ENCODE results near the gene L3HYPDH.
"Not testable (repeated sequence)": the region's sequence is repeated elsewhere in the genome, so short reads cannot be mapped to it uniquely, and the experiment has no call there.

Gene L3HYPDH

DNA sequence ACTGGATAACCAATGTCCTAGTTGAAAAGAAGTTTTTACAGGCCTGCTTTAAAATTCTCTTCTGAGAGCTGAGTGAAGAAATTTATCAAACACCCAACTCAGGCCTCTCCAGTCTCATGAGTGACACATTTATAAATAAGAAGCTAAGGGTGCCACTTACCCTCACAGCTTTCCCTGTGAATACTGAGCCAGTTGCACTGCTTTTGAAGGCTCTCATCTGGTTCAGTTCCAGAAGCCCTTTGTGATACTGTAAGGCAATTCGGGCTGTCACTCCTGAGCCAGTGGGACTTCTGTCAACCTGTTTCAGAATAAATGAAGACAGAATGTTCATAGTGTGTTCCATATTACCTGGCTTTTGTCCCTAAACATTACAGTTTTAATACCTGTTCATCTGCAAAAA is 8.5 kb downstream of the L3HYPDH start:
- no peak for FAIRE-seq

DNA sequence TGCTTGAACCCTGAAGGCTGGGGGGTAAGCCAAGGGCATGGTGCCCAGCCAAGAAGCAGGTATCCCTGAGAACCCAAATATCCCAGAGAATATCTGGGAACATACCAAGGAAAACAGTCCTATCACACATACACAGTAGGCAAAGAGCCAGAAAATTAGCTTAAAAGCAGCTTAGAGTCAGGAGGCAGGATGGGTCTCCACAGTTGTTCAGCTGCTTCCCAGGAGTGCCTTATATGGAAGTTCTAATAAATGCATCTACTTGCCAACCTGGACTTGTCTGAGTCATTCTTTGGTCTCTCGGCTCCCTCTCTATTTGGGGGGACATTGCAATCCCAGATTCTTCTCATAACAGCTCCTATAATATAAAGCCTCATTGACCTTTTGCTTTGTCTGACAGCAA is 10.0 kb downstream of the L3HYPDH start:
- FAIRE-seq = no peak

DNA sequence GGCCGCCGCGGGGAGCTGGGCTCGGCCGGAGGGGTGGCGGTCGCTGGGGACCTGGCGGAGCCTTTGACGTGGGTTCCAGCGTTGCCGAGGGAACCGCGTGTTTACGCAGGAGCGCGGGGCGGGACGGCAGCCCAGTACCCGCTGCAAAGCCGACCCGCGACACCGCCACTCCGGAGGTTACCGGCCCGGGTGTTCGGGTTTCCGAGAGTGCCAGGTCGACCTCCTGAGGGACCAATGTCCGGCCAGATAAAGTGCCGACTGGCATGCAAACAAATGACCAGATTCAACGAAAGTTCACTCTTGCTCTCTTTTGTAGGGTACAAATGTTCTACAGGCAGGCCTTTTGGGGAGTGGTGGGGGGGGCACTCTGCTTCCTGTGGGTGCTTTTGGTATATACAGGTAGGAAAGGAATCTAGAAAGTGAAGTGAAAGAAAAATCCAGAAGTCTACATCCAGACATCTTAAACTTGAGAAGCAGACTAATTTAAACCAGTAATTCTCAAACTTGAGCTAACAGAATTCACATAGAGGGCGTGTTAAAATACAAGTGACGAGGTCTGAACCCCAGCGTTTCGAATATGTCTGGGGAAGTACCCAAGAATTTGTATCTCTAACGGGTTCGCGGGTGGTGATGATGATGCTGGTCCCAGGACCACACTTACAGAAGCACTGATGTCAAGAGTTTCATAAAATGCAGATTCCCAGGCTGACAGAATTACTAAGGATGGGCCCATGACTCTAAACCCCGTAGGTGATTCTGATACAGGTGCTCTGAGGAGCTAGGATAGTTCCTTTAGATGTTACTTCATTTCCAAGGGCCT is 18.7 kb downstream of the L3HYPDH start, which contains the start of gene GPR135:
Gene GPR135 (minus strand): TSS at position 65 of the 820 bp plus-strand sequence. CDS start 154 bp downstream, outside the sequence.
- no peak for FAIRE-seq

DNA sequence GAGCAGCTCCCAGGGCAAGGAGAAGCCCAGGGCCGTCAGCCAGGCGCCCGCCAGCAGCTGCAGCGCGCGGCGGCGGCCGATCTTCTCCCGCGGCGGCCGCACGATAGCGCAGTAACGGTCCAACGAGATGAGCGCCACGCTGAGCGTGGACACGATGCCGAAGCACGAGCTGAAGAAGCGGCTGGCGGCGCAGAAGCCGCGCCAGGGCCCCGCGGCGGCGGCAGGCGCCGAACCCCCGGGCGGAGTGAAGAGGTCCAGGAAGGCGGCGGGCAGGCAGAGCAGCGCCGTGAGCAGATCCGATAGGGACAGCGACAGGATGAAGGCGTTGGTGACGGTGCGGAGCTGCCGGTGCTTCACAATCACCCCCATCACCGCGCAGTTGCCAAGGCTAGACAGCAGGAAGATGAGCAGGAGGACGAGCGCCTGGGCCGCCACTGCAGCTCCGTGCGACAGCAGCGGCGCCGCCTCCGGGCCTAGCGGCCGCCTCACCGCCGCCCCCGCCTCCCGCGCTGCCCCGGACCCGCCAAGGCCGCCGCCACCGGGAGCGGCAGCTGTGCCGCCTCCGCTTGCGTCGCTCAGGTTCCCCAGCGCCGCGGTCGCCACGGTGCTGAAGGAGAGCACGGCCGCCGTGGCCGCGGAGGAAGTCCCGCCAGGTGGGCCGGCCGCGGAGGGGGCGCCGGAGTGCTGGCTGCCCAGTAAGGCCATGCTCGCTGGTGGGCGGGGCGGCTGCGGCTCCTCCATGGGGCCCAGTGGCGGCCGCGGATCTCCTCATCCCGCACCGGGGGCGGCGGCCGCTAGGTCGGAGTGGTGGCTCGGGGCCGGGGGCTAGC is 19.5 kb downstream of the L3HYPDH start:
- no peak for FAIRE-seq

DNA sequence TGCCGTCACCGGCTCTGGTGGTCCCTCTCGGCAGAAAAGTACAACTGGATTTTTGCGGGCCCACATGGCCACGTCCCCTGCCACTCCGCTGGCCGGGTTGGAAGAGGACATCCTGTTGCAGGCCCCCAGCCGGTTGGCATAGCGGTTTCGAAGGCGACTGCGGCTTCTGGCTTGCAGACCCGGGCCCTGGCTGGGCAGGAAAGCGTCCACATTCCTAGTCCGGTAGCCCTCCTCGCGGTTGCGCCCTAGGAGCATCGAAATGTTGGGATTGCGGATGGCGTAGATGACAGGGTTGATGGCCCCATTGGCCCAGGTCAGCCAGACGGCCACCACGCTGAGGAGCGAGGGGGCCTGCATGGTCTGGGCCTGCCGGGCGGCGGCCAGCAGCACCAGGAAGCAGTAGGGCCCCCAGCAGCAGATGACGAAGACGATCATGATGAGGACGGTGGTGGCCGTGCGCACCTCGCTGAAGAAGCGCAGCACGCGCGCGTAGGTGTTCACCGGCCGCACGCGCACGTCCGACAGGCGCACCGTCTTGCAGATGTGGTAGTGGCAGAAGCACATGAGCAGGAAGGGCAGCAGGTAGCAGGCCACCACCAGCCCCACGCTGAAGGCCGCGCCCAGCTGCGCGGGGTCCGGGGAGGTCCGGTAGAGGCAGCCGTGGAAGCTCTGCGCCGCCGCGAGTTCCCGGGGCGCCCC is 20.3 kb downstream of the L3HYPDH start:
- FAIRE-seq = no peak

DNA sequence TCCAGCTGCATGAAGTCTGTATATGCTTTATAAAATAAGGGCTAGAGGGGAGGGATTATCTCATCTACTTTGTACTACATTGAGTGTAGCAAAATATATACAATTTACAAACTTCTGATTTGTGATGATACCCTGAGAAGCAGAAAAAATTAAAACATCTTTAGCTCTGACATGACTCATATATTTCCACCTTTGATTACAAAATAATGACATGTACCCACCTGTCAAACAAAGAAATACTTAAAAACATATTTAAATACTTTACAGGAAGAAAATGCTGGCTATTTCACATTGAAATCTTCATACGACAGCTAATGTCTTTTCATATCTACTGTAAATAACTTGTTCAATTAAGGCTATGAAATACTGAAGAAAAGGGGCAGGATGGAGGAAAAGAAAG is 22.3 kb downstream of the L3HYPDH start:
- FAIRE-seq = no peak

DNA sequence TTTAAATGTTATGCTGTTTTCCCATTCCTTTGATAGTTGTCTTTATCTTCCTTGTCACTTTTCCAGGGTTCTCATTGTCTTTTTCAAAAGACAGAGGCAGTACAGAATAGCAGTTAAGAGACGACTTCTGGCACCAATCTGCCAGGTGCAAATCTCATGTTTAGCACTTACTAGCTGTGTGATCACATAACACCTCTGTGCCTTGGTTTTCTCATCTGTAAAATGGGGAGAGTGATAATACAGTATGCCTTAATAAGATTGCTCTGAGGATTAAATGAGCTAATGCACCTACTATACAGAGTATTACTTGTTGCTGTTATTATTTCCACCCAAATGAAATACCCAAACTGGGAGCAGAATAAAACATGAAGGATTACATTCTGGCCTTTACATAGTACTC is 23.8 kb downstream of the L3HYPDH start:
- FAIRE-seq = no peak

DNA sequence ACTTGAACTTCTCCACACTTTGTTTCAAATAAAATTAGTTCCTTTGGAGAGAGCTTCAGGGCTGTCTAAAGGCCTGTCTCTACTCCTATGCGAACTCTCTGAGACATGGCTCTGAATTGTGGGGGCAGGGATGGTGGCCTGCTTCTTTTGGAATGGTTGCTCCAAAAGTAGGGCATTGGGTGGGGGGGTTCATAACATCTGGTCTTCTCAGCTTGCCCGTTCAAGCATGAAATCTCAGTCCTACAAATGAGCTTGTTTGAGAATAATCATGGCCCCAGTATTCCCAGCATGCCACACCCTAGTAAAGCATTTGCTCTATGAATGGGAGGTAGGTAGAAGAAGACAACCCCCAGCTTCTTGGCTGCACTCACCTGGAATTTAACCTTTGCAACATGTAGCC is 25.7 kb downstream of the L3HYPDH start:
- FAIRE-seq = no peak

DNA sequence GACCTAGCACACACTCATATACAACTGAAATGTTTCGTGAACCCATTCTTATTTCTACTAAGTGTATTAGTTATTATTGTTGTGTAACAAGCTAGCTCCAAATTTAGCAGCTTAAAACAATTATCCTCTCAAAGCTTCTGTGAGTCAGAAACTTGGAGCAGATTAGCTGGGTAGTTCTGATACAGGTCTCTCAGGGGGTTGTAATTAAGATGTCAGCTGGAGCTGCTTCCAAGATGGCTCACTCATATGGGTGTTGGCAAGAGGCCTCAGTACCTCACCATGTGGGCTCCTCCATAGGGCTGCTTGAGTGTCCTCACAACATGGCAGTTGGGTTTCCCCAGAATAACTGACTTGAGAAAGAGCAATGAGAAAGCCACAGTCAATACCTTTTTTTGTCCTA is 28.8 kb downstream of the L3HYPDH start:
- FAIRE-seq = no peak

DNA sequence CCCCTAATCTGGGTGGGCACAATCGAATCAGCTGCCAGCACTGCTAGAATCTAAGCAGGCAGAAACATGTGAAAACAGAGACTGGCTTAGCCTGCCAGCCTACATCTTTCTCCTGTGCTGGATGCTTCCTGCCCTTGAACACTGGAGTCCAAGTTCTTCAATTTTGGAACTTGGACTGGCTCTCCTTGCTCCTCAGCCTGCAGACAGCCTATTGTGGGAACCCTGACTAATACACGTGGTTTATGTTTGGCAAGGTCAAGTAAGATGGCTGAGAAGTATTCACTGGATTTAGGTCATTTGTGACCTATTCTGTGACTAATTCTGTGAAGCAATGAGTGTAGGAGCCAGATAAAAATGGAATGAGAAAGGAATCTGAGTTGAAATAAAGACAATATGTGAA is 30.1 kb downstream of the L3HYPDH start:
- no peak for FAIRE-seq

DNA sequence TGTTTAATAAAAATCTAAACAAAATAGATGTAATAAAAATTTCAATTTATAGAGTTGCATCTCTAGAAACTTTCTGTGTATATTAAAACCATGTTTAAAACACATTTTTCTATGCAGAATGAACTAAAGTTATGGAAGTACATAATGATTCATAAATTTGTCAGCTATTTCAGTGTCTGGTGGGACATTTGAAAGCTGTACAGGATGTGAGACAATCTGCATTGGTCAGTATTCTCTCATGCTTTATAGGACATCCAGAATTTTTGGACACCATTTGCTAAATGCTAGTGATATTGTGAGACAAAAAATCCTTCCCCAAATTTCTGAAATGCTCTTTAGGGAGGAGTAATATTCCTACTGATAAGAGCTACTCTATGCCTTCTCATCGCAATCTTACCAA is 32.4 kb downstream of the L3HYPDH start:
- FAIRE-seq = no peak

DNA sequence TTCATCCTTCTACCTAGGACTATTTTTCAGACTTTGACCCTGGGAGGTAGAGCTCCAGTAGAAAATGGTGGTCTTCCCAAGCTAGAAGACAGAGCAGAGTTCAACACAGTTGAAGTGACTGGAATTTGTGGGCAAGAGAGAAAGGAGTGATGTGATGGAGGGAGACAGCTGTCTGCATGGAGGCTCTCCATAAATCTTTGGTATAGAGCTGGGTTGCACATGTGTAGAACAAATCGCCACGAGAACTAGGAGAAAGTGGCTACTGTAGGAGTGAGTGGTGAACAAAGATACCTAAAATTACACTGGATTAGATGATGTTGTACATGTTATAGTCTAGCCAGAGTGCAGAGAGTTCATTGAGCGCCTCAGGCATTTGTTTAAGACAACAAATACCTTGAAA is 33.5 kb downstream of the L3HYPDH start:
- FAIRE-seq = no peak

DNA sequence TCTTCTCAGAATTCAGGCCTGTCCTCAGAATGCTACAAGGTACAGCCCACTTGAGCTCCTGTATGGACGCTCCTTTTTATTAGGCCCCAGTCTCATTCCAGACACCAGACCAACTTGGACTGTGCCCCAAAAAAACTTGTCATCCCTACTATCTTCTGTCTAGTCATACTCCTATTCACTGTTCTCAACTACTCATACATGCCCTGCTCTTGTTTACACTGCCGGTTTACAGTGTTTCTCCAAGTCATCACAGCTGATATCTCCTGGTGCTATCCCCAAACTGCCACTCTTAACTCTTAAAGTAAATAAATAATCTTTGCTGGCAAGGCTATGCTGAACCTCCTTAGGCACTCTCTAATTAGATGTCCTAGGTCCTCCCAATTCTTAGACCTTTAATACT is 35.5 kb downstream of the L3HYPDH start:
- not testable (repeated sequence) for FAIRE-seq

DNA sequence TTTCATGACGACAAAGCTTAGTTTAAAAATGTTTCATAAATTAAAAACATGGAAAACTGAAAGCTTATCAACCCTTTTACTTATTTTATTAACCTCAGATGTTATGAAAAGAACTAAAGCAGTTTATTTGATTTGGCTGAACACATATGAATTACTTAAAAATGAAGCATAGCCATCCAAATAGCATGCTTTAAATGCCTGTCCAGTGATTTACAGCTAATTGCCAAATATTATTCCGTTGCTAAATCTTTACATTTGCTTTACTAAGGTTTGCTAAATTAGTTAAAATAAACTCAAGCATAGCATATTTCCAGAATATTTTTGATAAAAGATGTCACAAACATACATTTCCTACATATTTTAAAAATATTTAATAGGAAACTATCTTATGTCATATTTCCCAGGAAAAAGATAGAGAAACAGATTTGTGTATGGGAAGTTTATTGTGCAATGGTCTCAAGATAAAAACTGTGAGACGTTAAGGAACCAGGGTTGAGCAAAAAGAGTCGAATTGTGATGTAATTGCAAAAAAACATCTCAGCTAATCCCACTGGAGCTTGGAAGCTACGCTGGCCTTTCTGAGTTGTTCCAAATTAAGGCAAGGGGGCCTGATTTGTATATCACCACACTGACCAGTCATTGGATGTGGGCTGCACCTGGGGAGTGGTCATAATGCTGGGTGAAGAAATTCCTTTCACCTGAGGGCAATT is 44.8 kb downstream of the L3HYPDH start:
- FAIRE-seq = no peak

DNA sequence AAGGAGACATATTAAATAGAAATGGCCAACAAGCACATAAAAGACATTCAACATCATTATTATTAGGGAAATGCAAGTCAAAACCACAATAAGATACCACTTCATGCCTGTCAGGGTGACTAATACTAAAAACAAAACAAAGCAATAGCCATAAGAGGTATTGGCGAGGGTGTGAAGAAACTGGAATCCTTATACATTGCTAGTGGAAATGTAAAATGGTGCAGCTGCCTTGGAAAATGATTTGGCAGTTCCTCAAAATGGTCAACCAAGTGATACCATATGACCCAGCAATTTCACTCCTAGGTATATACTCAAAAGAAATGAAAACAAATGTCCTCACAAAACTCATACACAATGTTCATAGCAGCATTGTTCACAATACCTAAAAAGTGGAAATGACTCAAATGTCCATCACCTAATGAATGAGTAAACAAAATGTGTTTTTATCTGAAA is 46.0 kb downstream of the L3HYPDH start:
- FAIRE-seq = no peak

DNA sequence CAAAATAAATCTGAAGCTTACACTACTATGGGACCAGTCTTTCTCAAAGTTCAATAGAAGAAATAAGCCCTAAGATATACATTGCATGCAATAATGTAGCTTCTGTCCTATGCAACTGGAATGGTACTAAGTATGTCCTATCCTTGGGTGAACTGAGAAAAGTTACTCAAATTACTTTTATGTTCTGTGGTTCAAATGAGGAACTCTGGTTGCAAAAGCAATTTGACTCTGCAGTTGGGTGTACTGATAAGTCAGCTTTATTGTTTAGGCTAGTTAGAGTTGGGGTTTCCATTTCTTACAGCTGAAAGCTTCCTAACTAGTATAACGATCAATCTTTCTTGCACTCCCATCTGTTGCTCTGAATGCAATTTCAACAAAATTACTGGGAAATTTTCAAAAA is 48.2 kb downstream of the L3HYPDH start:
- no peak for FAIRE-seq

DNA sequence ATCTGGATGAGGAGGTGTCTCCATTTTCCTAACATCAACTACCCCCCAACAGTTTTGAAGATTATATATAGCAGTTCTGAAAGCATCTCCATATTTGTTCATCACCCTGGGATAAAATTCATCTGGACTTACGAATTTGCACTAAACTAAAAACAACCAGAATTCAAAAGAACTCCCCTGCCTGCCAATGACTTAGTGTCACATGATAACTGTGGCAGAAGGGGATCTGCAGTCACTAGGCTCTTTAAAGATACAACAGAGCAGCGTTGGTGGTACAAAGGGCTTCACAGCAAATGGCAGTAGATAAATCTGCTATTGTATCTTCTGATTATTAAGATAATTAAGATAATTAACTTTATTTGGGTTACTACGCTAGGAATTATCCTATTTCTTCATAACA is 49.1 kb downstream of the L3HYPDH start:
- FAIRE-seq = no peak

DNA sequence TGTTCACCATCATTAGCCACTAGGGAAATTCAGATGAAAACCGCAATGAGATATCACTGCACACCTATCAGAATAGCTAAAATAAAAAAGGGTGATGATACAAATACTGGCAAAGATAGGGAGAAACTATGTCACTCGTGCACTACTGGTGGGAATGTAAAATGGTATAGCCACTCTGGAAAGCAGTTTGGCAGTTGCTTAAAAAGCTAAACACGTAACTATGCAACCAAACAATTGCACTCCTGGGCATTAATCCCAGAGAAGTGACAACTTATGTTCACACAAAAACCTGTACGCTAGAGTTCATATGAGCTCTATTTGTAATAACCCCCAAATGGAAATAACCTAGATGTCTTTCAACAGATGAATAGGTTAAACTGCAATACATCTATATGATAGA is 54.4 kb downstream of the L3HYPDH start:
- FAIRE-seq = no peak

DNA sequence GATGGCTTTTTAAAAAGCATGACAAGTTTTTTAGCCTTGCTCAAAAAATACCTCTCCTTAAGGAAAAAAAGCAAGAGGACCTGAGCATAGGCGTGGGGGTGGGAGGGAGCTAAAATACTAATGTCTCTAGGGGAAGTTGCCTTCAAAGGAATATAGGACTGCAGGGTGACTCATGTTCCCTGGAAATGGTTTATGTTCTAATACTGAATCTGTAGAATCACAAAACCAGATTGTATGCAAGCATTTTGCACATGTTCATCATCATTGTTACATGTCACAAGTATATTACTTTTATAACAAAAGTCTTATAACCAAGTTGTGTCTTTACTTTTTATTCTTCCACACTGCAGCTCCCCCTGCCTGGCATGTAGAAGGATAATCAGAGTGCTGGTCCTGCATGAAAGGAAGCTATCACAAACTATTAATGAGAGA is 55.6 kb downstream of the L3HYPDH start:
- no peak for FAIRE-seq

DNA sequence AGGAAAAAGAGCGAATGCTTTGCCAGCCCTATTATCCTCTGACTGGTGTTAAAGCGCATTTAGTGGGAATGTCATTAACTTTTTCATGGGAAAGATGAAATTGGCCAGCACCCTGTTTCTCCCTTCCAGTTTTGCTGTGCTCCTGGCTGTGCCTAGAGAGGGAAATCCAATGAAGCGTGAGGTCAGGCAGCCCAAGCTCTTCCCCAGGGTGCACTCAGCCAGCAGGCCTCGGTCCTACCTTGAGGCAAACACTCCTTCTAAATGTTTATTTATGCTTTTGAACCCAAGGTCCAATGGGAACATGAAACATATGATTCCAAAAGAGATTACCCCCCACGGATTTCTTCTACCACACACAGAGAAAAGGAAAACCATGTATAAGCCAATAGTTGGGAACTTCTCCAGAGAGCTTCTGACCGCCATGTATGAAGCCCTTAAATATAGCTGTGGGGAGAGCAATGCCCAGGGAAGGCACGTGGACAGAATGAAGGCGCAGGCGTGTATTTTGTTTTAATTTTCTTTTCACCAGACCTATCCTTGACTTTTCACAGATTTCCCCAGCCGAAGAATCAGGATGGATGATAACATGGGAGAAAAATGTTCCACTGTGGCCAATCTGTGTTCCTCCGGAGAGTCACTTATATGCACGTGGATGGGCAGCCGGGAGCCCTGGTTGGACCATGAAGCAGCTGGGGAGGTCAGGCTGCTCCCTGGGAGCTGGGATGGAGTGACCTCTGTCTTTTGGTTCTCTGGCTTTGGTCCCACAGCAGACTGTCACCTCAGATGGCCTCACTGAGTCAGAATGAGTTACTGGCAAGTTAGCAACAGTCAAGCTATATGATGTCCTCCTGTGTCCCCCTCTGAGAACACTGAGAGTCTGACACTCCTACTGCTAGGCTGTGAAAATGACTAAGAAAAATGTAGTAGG is 56.3 kb downstream of the L3HYPDH start:
- no peak for FAIRE-seq

DNA sequence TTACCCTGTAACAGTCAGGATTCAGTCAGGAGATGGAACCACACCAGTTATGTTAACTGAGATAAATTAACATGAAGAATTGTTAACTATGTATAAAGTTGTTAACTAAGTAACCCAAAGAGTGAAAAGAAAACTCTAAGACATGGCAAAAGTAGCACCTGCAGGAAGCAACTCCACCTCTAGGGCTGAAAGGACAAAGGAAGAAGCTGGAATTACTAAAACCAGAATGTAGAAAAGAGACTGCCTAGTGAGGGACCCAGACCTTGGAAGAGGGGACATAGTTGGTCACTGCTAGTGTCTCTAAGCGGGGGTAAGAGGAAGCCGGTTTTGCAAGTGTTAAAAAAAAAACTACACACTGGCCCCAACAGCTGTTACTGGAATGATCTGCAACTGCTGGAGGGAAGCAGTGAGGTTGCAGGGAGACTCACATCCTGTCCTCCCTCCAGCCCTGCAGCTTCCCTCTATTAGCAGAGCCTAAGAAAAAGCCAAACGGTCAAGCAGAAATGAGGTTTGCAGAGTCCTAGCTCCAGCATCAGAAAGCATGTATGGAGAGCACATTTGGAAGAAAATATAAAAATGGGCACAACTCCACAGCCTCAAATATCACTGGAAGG is 58.8 kb downstream of the L3HYPDH start:
- FAIRE-seq = no peak

Data from G401.6 (cell line).